Smooth muscle cell (in vitro differentiated cells): Measurements from ENCODE around the gene RNF145. TPM values are rescaled to one million over a fixed set of nuclear protein-coding genes. Genes with fewer than 3 reads are reported as not detected.

Source experiments
- DNase-seq: peaks from one replicate; lab custom pipeline; 2025; ENCODE audit not compliant: unreplicated experiment; lab: John Stamatoyannopoulos, UW
- H2AFZ ChIP-seq: fragments of 200-600 bp; sonication (generic); 2 replicates; pipeline ENCODE4 v1.6.0; 2016; ENCODE audit warnings: antibody characterized with exemption, low read depth, mild to moderate bottlenecking
- H3F3A ChIP-seq: fragments of 200-600 bp; sonication (generic); 2 replicates; pipeline ENCODE4 v1.6.0; 2017; ENCODE audit warnings: antibody characterized with exemption, low read depth
- H3K27ac ChIP-seq: fragments of 200-600 bp; sonication (generic); 2 replicates; pipeline ENCODE4 v1.5.1; 2016; ENCODE audit warnings: low read depth, mild to moderate bottlenecking
- H3K27me3 ChIP-seq: fragments of 200-600 bp; sonication (generic); 2 replicates; pipeline ENCODE4 v1.6.1; 2016; ENCODE audit warnings: low read depth, mild to moderate bottlenecking
- H3K36me3 ChIP-seq: fragments of 200-600 bp; sonication (generic); 2 replicates; pipeline ENCODE4 v1.5.1; 2016; ENCODE audit warnings: low read depth
- H3K4me1 ChIP-seq: fragments of 200-600 bp; sonication (generic); 2 replicates; pipeline ENCODE4 v1.5.1; 2016; ENCODE audit warnings: low read depth
- H3K4me2 ChIP-seq: fragments of 200-600 bp; sonication (generic); 2 replicates; pipeline ENCODE4 v1.6.0; 2016; ENCODE audit warnings: mild to moderate bottlenecking
- H3K4me3 ChIP-seq: fragments of 200-600 bp; sonication (generic); 2 replicates; pipeline ENCODE4 v1.5.1; 2016; ENCODE audit warnings: mild to moderate bottlenecking
- H3K79me2 ChIP-seq: fragments of 200-600 bp; sonication (generic); 2 replicates; pipeline ENCODE4 v1.6.0; 2016; ENCODE audit warnings: low read depth, mild to moderate bottlenecking
- H3K9ac ChIP-seq: fragments of 200-600 bp; sonication (generic); 2 replicates; pipeline ENCODE4 v1.6.0; 2016; ENCODE audit warnings: low read depth
- H3K9me3 ChIP-seq: fragments of 200-600 bp; sonication (generic); replicated peaks from 2 replicates; pipeline ENCODE4 v1.5.1; 2016; ENCODE audit warnings: low read depth
- H4K20me1 ChIP-seq: fragments of 200-600 bp; sonication (generic); 2 replicates; pipeline ENCODE4 v1.6.0; 2016; ENCODE audit warnings: low read depth
- CTCF ChIP-seq: fragments of 200-600 bp; sonication (generic); IDR thresholded peaks from 2 replicates; pipeline ENCODE4 v1.5.1; 2017; ENCODE audit warnings: borderline replicate concordance, mild to moderate bottlenecking, antibody characterized with exemption; ENCODE audit not compliant: insufficient read depth, poor library complexity, severe bottlenecking
- WGBS: methylation state at CpG from one replicate; pipeline ENCODE4 v1.1.7; 2016; ENCODE audit warnings: low lambda C conversion rate; 5-methylcytosine and 5-hydroxymethylcytosine counted together
- polyA plus RNA-seq: library from polyadenylated mRNA; unstranded; fragments of >200 nt; fragmentation: Nextera tagmentation; extraction: Ambion mirVana; gene quantifications from 2 replicates; pipeline ENCODE4 v1.2.1, GENCODE V29; 2016
- total RNA-seq: library from RNA; depleted of rRNA; stranded (reverse); fragments of >200 nt; gene quantifications from 2 replicates; pipeline ENCODE4 v1.2.3, GENCODE V29; 2014

The RNF145 gene
- total and polyA plus RNA-seq, 2 experiments from 2014 or later = 24.3 to 74.3 TPM

GRCh38 chr5:159190170-159190569 lies 19.2 kb downstream of the RNF145 start:
- no peak overlapping the region for H3K4me3 ChIP-seq
- H3F3A ChIP-seq = peaks cover 26% of the 10 kb centered on the region
- no peak for TF ChIP-seq CTCF
- H3K4me1 ChIP-seq = peaks cover 12% of the 10 kb centered on the region
- H3K79me2 ChIP-seq = peaks cover 81% of the 10 kb centered on the region
- DNase-seq = no peak
- peak overlapping the region; percentile 99 for H3K27ac ChIP-seq
- no peak overlapping the region for H3K9ac ChIP-seq
- H3K4me2 ChIP-seq = no peak overlapping the region
- WGBS = 98% methylated on average over 3 of the region's 3 CpGs
- peaks cover 9% of the 10 kb centered on the region for H4K20me1 ChIP-seq
- H3K27me3 ChIP-seq = no peaks in the 10 kb centered on the region
- no peaks in the 10 kb centered on the region for H3K9me3 ChIP-seq
- no peak overlapping the region for H2AFZ ChIP-seq
- H3K36me3 ChIP-seq = peaks cover 14% of the 10 kb centered on the region

GRCh38 chr5:159189310-159189709 lies 20.0 kb downstream of the RNF145 start:
- no peak overlapping the region for H3K4me2 ChIP-seq
- WGBS = 91% methylated on average over 4 of the region's 4 CpGs
- no peaks in the 10 kb centered on the region for H3K9me3 ChIP-seq
- H4K20me1 ChIP-seq = peaks cover under 1% of the 10 kb centered on the region
- H3K4me3 ChIP-seq = no peak overlapping the region
- H3K27ac ChIP-seq = peak overlapping the region; percentile 99
- no peak overlapping the region for H3K9ac ChIP-seq
- peaks cover 6% of the 10 kb centered on the region for H3K36me3 ChIP-seq
- DNase-seq = no peak
- no peak overlapping the region for H2AFZ ChIP-seq
- H3K27me3 ChIP-seq = no peaks in the 10 kb centered on the region
- peaks cover 73% of the 10 kb centered on the region for H3K79me2 ChIP-seq
- peaks cover 19% of the 10 kb centered on the region for H3K4me1 ChIP-seq
- no peak for TF ChIP-seq CTCF
- peaks cover 28% of the 10 kb centered on the region for H3F3A ChIP-seq

GRCh38 chr5:159187719-159188118 lies 21.6 kb downstream of the RNF145 start:
- no peaks in the 10 kb centered on the region for H4K20me1 ChIP-seq
- no peak overlapping the region for H2AFZ ChIP-seq
- H3K36me3 ChIP-seq = peaks cover 6% of the 10 kb centered on the region
- peaks cover 72% of the 10 kb centered on the region for H3K79me2 ChIP-seq
- H3K4me2 ChIP-seq = no peak overlapping the region
- no peak for DNase-seq
- 88% methylated on average over 3 of the region's 3 CpGs for WGBS
- H3K27me3 ChIP-seq = no peaks in the 10 kb centered on the region
- no peak for TF ChIP-seq CTCF
- peaks cover 34% of the 10 kb centered on the region for H3K4me1 ChIP-seq
- H3K27ac ChIP-seq = peak overlapping the region; percentile 99
- H3K9me3 ChIP-seq = no peaks in the 10 kb centered on the region
- no peak overlapping the region for H3K9ac ChIP-seq
- peaks cover 40% of the 10 kb centered on the region for H3F3A ChIP-seq
- no peak overlapping the region for H3K4me3 ChIP-seq

- no peak for DNase-seq
- no peak for TF ChIP-seq CTCF
- Histone ChIP-seq H3F3A (peaks cover 35% of the 10 kb centered on the region), H3K9me3 (no peaks in the 10 kb centered on the region), H3K9ac (peak overlapping the region; percentile 88), H3K36me3 (peaks cover 6% of the 10 kb centered on the region), H3K4me1 (peaks cover 47% of the 10 kb centered on the region), H3K4me2 (peak overlapping the region; percentile 67), H3K27me3 (no peaks in the 10 kb centered on the region), H2AFZ (no peak overlapping the region), H3K79me2 (peaks cover 64% of the 10 kb centered on the region), H3K4me3 (no peak overlapping the region), H4K20me1 (no peaks in the 10 kb centered on the region), H3K27ac (peak overlapping the region; percentile 99)
- WGBS = 78% methylated on average over 4 of the region's 4 CpGs
These were observed 23.0 kb downstream of the RNF145 start for GRCh38 chr5:159186319-159186718.
